GM23248 (cell line): Measurements from ENCODE around the gene RFX3. TPM values are rescaled to one million over a fixed set of nuclear protein-coding genes. Genes with fewer than 3 reads are reported as not detected.

Experiments used
- DNase-seq: peaks from one replicate; pipeline ENCODE4 v3.0.0-alpha.2; 2015
- H2AFZ ChIP-seq: fragments of 200-600 bp; sonication (generic); 2 replicates; pipeline ENCODE4 v1.6.1; 2016; ENCODE audit warnings: antibody characterized with exemption
- H3F3A ChIP-seq: fragments of 200-600 bp; sonication (generic); 2 replicates; pipeline ENCODE4 v1.6.1; 2016; ENCODE audit warnings: mild to moderate bottlenecking, antibody characterized with exemption, mixed run types; ENCODE audit not compliant: insufficient read depth
- H3K27ac ChIP-seq: fragments of 200-600 bp; sonication (generic); 2 replicates; pipeline ENCODE4 v1.5.1; 2016; ENCODE audit warnings: mild to moderate bottlenecking
- H3K27me3 ChIP-seq: fragments of 200-600 bp; sonication (generic); replicated peaks from 2 replicates; pipeline ENCODE4 v1.6.1; 2016; ENCODE audit warnings: mild to moderate bottlenecking; ENCODE audit not compliant: insufficient read depth
- H3K36me3 ChIP-seq: fragments of 200-600 bp; sonication (generic); 2 replicates; pipeline ENCODE4 v1.6.1; 2016; ENCODE audit warnings: low read depth, mild to moderate bottlenecking
- H3K4me1 ChIP-seq: fragments of 200-600 bp; sonication (generic); 2 replicates; pipeline ENCODE4 v1.6.1; 2016; ENCODE audit warnings: mild to moderate bottlenecking; ENCODE audit not compliant: insufficient read depth
- H3K4me2 ChIP-seq: fragments of 200-600 bp; sonication (generic); one replicate; pipeline ENCODE4 v1.6.1; 2016; ENCODE audit warnings: mild to moderate bottlenecking; ENCODE audit not compliant: unreplicated experiment
- H3K4me3 ChIP-seq: fragments of 200-600 bp; sonication (generic); 2 replicates; pipeline ENCODE4 v1.5.1; 2016; ENCODE audit warnings: mild to moderate bottlenecking
- H3K79me2 ChIP-seq: fragments of 200-600 bp; sonication (generic); 2 replicates; pipeline ENCODE4 v1.6.1; 2016; ENCODE audit warnings: mild to moderate bottlenecking; ENCODE audit not compliant: insufficient read depth
- H3K9ac ChIP-seq: fragments of 200-600 bp; sonication (generic); 2 replicates; pipeline ENCODE4 v1.6.1; 2016; ENCODE audit warnings: mild to moderate bottlenecking
- H3K9me2 ChIP-seq: fragments of 200-600 bp; sonication (generic); 2 replicates; pipeline ENCODE4 v1.6.1; 2016; ENCODE audit warnings: mixed run types, mild to moderate bottlenecking, moderate library complexity; ENCODE audit not compliant: insufficient read depth
- H3K9me3 ChIP-seq: fragments of 200-600 bp; sonication (generic); one replicate; pipeline ENCODE4 v1.6.1; 2017; ENCODE audit warnings: low read depth
- H4K20me1 ChIP-seq: fragments of 200-600 bp; sonication (generic); 2 replicates; pipeline ENCODE4 v1.6.0; 2016; ENCODE audit not compliant: insufficient read depth
- EZH2 ChIP-seq: fragments of 200-600 bp; sonication (generic); IDR thresholded peaks from 2 replicates; pipeline ENCODE4 v1.6.1; 2018; ENCODE audit warnings: antibody characterized with exemption, mild to moderate bottlenecking; ENCODE audit not compliant: insufficient read depth, poor library complexity, severe bottlenecking
- EZH2phosphoT487 ChIP-seq: fragments of 200-600 bp; sonication (generic); IDR thresholded peaks from 2 replicates; pipeline ENCODE4 v1.6.1; 2018; ENCODE audit warnings: antibody characterized with exemption, moderate library complexity, mild to moderate bottlenecking, low read depth; ENCODE audit not compliant: insufficient read depth
- WGBS, 2 experiments: methylation state at CpG; one replicate each; pipeline ENCODE4 v1.1.6; 2015 to 2017; ENCODE audit warnings: low lambda C conversion rate in 2 of 2, low coverage in 1 of 2; ENCODE audit errors: missing lambda C conversion rate in 2 of 2; 5-methylcytosine and 5-hydroxymethylcytosine counted together
- in situ Hi-C: fragments of 300-500 bp; cut with MboI; formaldehyde crosslinking; loops from 2 replicates; pipeline ENCODE4 v1.15.0; 2020
- polyA plus RNA-seq: library from polyadenylated mRNA; unstranded; fragments of >200 nt; fragmentation: Nextera tagmentation; extraction: Ambion mirVana; gene quantifications from 2 replicates; pipeline ENCODE4 v1.2.1, GENCODE V29; 2016
- total RNA-seq: library from RNA; depleted of rRNA; stranded (reverse); fragments of >200 nt; shearing (Covaris generic); gene quantifications from 2 replicates; pipeline ENCODE4 v1.2.3, GENCODE V29; 2014

Gene RFX3
- total and polyA plus RNA-seq, 2 experiments from 2014 or later, result 0.80 to 1.9 TPM

DNA sequence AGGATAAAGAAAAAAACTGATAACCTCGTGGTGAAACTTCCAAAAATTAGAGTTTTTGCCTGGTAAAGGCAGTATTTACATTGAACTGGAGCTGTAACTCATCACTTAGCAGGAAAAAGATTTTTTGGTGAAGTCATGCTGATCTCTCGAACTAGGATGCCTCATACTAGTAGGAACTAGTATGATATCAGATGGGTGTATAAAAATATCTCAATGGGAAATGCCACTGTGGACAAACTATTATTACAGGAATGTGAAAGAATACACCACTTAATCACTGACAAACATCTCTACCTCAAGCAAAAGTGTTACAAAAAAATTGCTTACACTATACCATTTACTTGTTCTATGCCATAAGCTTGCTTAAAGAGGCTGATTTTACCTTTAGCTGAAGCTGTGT is 28.4 kb downstream of the RFX3 start:
- H4K20me1 ChIP-seq, result no peaks in the 10 kb centered on the region
- 0 out of 2 replicates have a peak overlapping the region, but pooled peaks have one; percentile 9 for H3K4me3 ChIP-seq
- no peaks in the 10 kb centered on the region for H3K9me3 ChIP-seq
- peak overlapping the region; percentile 31 for H3K27ac ChIP-seq
- TF ChIP-seq EZH2phosphoT487 (no peak), EZH2 (no peak)
- peak overlapping the region; percentile 66 for H3K4me2 ChIP-seq
- no peaks in the 10 kb centered on the region for H3K9me2 ChIP-seq
- no peaks in the 10 kb centered on the region for H3F3A ChIP-seq
- no peak overlapping the region; the same call in 1 of the 2 replicates for H3K9ac ChIP-seq
- in situ Hi-C loops, result loop anchor here (25.0 kb wide), 1 partner anchor 90 kb away; no protein-coding TSS in a partner anchor
- H2AFZ ChIP-seq, result 0 out of 2 replicates have a peak overlapping the region, but pooled peaks have one; percentile 4
- H3K36me3 ChIP-seq, result no peaks in the 10 kb centered on the region
- H3K4me1 ChIP-seq, result peaks cover 20% of the 10 kb centered on the region
- DNase-seq, result peak; percentile 66
- no peaks in the 10 kb centered on the region for H3K27me3 ChIP-seq
- 40 to 43% methylated on average over 2 of the region's 2 CpGs for WGBS, 2 experiments
- H3K79me2 ChIP-seq, result no peaks in the 10 kb centered on the region

DNA sequence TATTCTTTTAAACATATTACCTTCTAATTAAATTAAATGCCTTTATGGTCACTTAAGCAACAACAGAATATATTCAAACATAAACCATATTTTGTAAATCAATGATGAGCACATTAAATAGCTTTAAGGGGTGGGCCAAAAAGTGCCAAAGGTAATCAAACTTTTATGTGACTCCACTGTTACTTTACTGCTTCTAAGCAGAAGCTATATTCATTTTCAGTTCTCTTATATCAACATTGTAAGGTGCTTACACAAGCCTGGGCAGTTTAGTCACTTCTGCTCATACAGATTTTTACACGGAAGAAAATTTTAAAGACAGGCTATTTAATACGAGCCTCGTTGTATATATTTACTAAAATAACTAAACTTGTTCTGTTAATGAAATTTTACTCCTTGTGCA is 29.9 kb downstream of the RFX3 start:
- DNase-seq, result no peak
- Histone ChIP-seq H3K4me2 (no peak overlapping the region), H3K9me3 (no peaks in the 10 kb centered on the region), H3K27ac (no peak overlapping the region), H3F3A (no peaks in the 10 kb centered on the region), H3K9ac (no peak overlapping the region), H3K4me1 (peaks cover 20% of the 10 kb centered on the region), H3K79me2 (no peaks in the 10 kb centered on the region), H2AFZ (no peak overlapping the region), H4K20me1 (no peaks in the 10 kb centered on the region), H3K9me2 (no peaks in the 10 kb centered on the region), H3K36me3 (no peaks in the 10 kb centered on the region), H3K4me3 (no peak overlapping the region), H3K27me3 (no peaks in the 10 kb centered on the region)
- TF ChIP-seq EZH2 (no peak), EZH2phosphoT487 (no peak)
- in situ Hi-C loops, result loop anchor here (25.0 kb wide), 1 partner anchor 91 kb away; no protein-coding TSS in a partner anchor
- 99 to 100% methylated on average over 3 of the region's 3 CpGs for WGBS, 2 experiments

DNA sequence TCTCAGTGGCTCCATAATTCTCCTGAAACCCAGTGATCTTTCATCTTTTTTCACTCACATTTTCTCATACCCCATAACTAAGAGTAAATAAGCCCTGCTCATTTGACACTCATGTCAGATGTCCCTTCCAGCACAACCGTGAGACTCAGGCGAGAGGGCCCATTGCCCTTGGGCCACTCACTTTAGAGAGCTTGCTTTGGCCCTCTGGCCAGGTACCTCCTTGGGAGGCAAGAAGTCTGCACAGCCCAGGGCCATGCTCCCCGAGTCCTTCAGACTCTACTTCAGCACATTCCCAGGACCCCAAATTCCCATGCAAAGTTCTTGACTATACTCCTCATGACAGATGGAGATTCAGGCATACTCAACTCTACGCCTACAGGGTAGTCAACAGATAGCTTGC is 33.6 kb downstream of the RFX3 start:
- Histone ChIP-seq H2AFZ (no peak overlapping the region), H3K79me2 (no peaks in the 10 kb centered on the region), H3K9me3 (no peaks in the 10 kb centered on the region), H3K27ac (no peak overlapping the region), H3K4me1 (peaks cover 6% of the 10 kb centered on the region), H3K4me3 (no peak overlapping the region), H3K9me2 (no peaks in the 10 kb centered on the region), H3K4me2 (no peak overlapping the region), H3K27me3 (no peaks in the 10 kb centered on the region), H4K20me1 (no peaks in the 10 kb centered on the region), H3F3A (no peaks in the 10 kb centered on the region), H3K9ac (no peak overlapping the region), H3K36me3 (no peaks in the 10 kb centered on the region)
- 98 to 100% methylated on average over 4 of the region's 4 CpGs for WGBS, 2 experiments
- no peak for DNase-seq
- no peak for TF ChIP-seq EZH2phosphoT487
- no peak for TF ChIP-seq EZH2
- in situ Hi-C loops, result loop anchor here (25.0 kb wide), 1 partner anchor 95 kb away; no protein-coding TSS in a partner anchor

DNA sequence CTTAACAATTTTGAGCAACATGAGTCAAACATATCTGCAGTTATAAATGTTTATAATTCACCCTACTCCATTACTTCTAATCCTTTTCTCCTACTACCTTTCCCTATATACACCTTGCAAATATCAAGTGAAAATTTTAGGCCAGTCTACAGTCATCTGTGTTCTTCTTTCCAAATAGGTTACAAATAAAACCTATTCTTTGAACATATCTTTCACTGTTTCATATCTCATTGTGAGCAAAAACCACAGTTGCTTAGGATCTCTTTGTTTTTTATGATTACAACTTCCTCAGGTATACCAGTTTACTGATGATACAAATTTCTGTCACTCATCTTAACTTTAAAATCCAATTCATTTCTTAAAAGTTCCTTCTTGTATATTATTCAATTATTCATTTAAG is 34.4 kb downstream of the RFX3 start:
- no peak for TF ChIP-seq EZH2phosphoT487
- no peak for TF ChIP-seq EZH2

More for the DNA sequence above, 34.4 kb downstream of the RFX3 start:
- no peak for DNase-seq
- H3K27ac ChIP-seq, result no peak overlapping the region
- H3K4me3 ChIP-seq, result no peak overlapping the region
- no peak overlapping the region for H3K4me2 ChIP-seq
- H3K4me1 ChIP-seq, result no peaks in the 10 kb centered on the region
- H3K9me3 ChIP-seq, result no peaks in the 10 kb centered on the region
- H3F3A ChIP-seq, result no peaks in the 10 kb centered on the region
- no peaks in the 10 kb centered on the region for H4K20me1 ChIP-seq
- H3K9ac ChIP-seq, result no peak overlapping the region
- H2AFZ ChIP-seq, result no peak overlapping the region
- H3K27me3 ChIP-seq, result no peaks in the 10 kb centered on the region
- in situ Hi-C loops, result loop anchor here (25.0 kb wide), 1 partner anchor 96 kb away; no protein-coding TSS in a partner anchor
- H3K9me2 ChIP-seq, result no peaks in the 10 kb centered on the region
- H3K79me2 ChIP-seq, result no peaks in the 10 kb centered on the region
- H3K36me3 ChIP-seq, result no peaks in the 10 kb centered on the region
